AG04449 (cell line): ENCODE results near the gene MX1.

Experiments
- CTCF ChIA-PET: fragments of 350-600 bp; formaldehyde crosslinking; extraction: SDS; loops from one replicate; lab custom pipeline; 2021; ENCODE audit warnings: antibody characterized with exemption; lab: Yijun Ruan, JAX
- POLR2A ChIA-PET: fragments of 400-600, 350-600 bp; formaldehyde crosslinking; extraction: SDS; loops from one replicate; lab custom pipeline; 2020; ENCODE audit warnings: antibody characterized with exemption, inconsistent platforms; lab: Yijun Ruan, JAX
- DNase-seq: peaks from one replicate; pipeline ENCODE4 v3.0.0-alpha.2; 2010; ENCODE audit warnings: low read depth, low spot score
- H3K4me3 ChIP-seq: 2 replicates; pipeline ENCODE4 v1.5.1; 2011; ENCODE audit warnings: low read depth, mild to moderate bottlenecking, control low read depth, low read length
- TF ChIP-seq, protein P1 (sequence below): IDR thresholded peaks from one replicate; pipeline ENCODE4 v1.5.1; 2011; ENCODE audit warnings: mild to moderate bottlenecking, moderate library complexity, low read length, control low read depth, inconsistent platforms; ENCODE audit not compliant: insufficient read depth; ENCODE audit errors: missing control alignments

Gene MX1

DNA sequence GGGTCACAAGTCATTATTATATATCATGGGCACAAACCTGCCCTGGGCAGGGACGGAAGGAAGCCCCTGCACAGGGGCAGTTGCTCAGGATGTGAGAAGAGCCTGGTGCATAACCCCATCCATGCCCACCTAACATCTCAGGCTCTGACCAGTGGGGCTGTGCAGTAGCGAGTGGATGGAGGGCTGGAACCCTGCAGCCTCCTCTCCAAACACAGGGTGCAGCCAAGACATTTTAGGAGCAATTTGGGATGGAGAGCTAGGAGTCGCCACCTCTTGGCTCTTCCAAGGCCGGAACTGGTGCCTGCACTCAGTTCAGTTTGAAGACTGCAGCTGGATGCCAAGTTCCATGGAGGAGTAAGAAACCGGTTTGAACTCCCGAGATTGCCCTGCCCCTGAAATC, 2.8 kb downstream of the MX1 start:
- no peak for DNase-seq
- CTCF ChIA-PET = interaction anchor here (1.0 kb wide), 1 partner anchor 31 kb away, joined by 3 read pairs; no protein-coding TSS in a partner anchor
- POLR2A ChIA-PET = no interaction called here
- no peak overlapping the region for H3K4me3 ChIP-seq
- TF ChIP-seq, protein P1, sequence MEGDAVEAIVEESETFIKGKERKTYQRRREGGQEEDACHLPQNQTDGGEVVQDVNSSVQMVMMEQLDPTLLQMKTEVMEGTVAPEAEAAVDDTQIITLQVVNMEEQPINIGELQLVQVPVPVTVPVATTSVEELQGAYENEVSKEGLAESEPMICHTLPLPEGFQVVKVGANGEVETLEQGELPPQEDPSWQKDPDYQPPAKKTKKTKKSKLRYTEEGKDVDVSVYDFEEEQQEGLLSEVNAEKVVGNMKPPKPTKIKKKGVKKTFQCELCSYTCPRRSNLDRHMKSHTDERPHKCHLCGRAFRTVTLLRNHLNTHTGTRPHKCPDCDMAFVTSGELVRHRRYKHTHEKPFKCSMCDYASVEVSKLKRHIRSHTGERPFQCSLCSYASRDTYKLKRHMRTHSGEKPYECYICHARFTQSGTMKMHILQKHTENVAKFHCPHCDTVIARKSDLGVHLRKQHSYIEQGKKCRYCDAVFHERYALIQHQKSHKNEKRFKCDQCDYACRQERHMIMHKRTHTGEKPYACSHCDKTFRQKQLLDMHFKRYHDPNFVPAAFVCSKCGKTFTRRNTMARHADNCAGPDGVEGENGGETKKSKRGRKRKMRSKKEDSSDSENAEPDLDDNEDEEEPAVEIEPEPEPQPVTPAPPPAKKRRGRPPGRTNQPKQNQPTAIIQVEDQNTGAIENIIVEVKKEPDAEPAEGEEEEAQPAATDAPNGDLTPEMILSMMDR = no peak

DNA sequence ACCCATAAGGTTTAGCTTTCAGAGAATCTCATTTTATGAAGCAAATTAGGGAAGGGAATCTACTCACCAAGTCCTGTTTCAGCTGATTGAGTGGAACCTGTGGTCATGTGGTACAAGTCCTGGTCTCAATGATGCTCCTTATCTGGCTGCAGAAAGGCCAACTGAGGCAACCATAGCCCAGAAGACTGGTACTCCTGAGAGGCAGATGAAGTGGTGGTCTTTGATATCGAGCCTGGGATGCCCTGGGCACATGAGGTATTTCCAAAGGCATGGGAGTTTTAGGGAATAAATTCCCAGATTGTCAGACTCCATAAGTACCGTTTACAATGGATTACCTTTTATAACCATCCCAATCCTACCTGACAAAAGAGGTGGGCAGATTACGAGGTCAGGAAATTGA, 3.3 kb downstream of the MX1 start:
- no peak for DNase-seq
- H3K4me3 ChIP-seq = no peak overlapping the region
- ChIA-PET CTCF (interaction anchor here (1.0 to 1.1 kb wide), 2 partner anchors 22 to 31 kb away, joined by 3 read pairs; no protein-coding TSS in a partner anchor), POLR2A (no interaction called here)
- TF ChIP-seq, protein P1 = no peak

DNA sequence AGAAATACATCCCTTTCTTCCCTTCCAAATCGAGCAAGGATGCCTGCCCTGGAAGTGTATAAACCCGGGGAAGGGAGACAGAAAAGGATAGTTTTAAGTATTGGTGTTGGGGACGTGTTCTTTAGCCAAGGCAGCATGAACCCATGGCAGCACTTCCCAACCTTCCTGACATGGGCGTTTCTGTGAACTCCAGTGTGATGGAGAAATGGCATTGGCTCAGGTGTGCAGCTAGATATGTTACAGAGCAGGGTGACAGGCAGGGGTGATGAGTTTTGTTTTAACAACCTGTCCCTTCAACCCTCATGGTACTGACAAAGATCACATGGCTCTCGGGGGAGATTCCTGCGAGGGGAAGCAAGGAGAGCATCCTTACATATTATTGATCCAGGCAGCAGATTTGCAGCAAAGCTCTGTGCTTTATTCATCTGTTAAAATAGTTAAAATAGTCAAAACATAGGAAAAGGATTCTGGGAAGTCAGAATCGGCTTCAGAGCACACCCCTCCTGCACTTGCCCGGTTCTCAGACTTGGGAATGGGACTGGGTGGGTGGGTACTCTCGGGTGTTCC, 4.0 kb downstream of the MX1 start:
- ChIA-PET POLR2A (no interaction called here), CTCF (interaction anchor here (1.1 kb wide), 1 partner anchor 21 kb away, joined by 3 read pairs; no protein-coding TSS in a partner anchor)
- H3K4me3 ChIP-seq = no peak overlapping the region
- TF ChIP-seq, protein P1 = no peak
- DNase-seq = no peak

DNA sequence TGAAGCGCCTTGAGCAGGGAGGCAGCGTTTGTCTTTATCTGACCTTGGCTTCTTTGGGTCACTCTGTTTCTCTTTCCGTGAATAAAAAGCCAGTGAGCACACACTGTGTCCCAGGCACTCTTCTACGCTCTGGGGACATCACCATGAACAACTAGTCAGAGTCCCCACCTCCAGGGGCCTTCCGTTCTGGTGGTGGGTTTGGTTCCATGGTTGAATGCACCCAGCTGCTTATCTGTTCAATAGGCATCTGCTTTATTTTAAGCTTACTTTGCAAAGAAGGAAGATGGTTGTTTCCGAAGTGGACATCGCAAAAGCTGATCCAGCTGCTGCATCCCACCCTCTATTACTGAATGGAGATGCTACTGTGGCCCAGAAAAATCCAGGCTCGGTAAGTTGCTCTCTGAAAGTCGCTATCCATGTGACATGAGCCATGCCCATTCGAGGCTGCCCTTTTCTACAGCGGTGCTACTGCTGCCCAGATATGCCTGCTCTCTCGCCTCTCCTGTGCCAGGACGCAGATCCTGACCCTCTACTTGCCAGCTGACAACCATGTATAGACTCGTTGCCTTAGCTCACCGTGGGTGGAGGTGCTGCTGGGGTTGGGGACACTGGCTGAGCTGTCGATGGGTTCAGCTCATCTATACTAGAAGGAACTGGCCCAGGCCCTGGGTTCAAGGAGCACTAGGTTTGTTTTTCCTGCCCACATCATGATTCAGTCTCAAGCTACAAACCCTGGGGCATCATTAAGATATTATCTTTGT, 5.9 kb downstream of the MX1 start:
- no peak overlapping the region for H3K4me3 ChIP-seq
- DNase-seq = no peak
- CTCF ChIA-PET = no interaction called here
- POLR2A ChIA-PET = no interaction called here
- TF ChIP-seq, protein P1 = no peak

DNA sequence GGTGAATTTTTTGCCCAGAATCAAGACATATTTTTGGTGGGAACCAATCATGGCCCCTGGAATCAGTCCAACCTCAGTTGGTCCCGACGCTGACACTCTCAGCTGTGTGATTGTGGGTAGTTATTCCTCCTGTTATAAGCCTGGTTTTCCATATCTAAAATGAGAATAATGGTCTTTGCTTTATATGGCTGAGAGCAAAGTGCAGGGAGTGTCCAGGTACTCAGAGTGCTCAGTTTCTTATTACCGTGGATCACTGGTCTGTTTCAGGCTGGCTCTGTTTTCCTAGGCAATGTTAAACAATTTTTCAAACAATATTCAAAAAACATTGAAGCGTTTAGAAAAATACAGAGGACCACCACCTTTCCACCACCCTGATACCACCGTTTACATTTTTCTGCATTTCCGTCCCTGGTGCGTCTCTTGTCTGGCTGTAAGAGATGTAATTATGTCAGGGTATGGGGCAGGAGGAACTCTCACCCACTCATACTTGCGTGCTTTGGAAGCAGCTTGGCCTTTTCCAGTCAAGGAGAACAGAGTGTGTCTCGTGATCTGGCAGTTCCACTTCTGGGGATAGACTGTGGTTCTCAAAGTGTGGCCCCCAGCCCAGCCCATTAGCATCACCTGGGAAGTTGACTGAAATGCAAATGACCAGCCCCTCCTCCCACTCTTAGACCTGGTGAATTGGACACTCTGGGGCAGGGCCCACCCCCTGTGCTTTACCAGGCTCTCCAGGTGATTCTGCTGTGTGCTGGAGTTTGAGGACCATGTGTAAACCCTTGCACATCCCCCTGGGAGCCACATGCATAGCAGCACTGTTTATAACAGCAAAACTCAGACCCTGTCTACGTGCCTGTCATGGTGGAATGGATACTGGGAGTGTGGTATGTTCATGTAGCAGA, 6.8 kb downstream of the MX1 start:
- ChIA-PET CTCF (no interaction called here), POLR2A (no interaction called here)
- no peak overlapping the region for H3K4me3 ChIP-seq
- TF ChIP-seq, protein P1 = no peak
- no peak for DNase-seq
